Heart right ventricle (tissue), 16 donors: ENCODE data around the gene SH3TC2. TPM values are rescaled to one million over a fixed set of nuclear protein-coding genes. Genes with fewer than 3 reads are reported as not detected.

ENCODE experiments used
- ATAC-seq, 8 donors: fragments of 200-7000 bp; cut with Tn5 transposase; one replicate each; pipeline ENCODE4 v1.9.1; 2020; ENCODE audit warnings: mild to moderate bottlenecking in 8 of 8, moderate library complexity in 8 of 8, moderate number of reproducible peaks in 1 of 8
- DNase-seq, 2 donors: peaks; one replicate each; pipeline ENCODE4 v3.0.0-alpha.2; 2020
- H3K27ac ChIP-seq, 10 donors: fragments of 200-600 bp; sonication (generic) in 2 of 10; one replicate each; pipeline versions ENCODE4 v1.5.0 to v1.8.0; 2020 to 2022; ENCODE audit warnings: mild to moderate bottlenecking in 3 of 10
- H3K27me3 ChIP-seq, 7 donors: fragments of 200-600 bp; one replicate each; pipeline ENCODE4 v1.8.0; 2021 to 2022; ENCODE audit warnings: mild to moderate bottlenecking in 2 of 7
- H3K36me3 ChIP-seq, 9 donors: fragments of 200-600 bp; sonication (generic) in 1 of 9; one replicate each; pipeline versions ENCODE4 v1.5.0 to v1.8.0; 2020 to 2022; ENCODE audit warnings: mild to moderate bottlenecking in 2 of 9
- H3K4me1 ChIP-seq, 9 donors: fragments of 200-600 bp; sonication (generic) in 1 of 9; one replicate each; pipeline versions ENCODE4 v1.5.0 to v1.8.0; 2020 to 2022; ENCODE audit warnings: mild to moderate bottlenecking in 4 of 9
- H3K4me3 ChIP-seq, 10 donors: fragments of 200-600 bp; sonication (generic) in 2 of 10; one replicate each; pipeline versions ENCODE4 v1.5.0 to v1.8.0; 2020 to 2022; ENCODE audit warnings: mild to moderate bottlenecking in 7 of 10, moderate library complexity in 2 of 10
- H3K9me3 ChIP-seq, 11 donors: fragments of 200-600 bp in 10 of 11; sonication (generic) in 2 of 11; one replicate each; pipeline versions ENCODE4 v1.5.0 to v1.8.0; 2013 to 2022; ENCODE audit warnings: mild to moderate bottlenecking in 2 of 11, control low read depth in 1 of 11, moderate library complexity in 1 of 11
- CTCF ChIP-seq, 9 donors: fragments of 200-600 bp; sonication (generic) in 2 of 9; IDR thresholded peaks; one replicate each; pipeline versions ENCODE4 v1.5.0 to v1.8.0; 2021 to 2022; ENCODE audit warnings: antibody characterized with exemption in 9 of 9, mild to moderate bottlenecking in 5 of 9, moderate library complexity in 1 of 9
- WGBS, 2 donors: extraction: QIAGEN DNeasy Blood & Tissue Kit; methylation state at CpG; one replicate each; pipeline ENCODE4 v1.1.7; 2013; ENCODE audit warnings: inconsistent platforms in 1 of 2; 5-methylcytosine and 5-hydroxymethylcytosine counted together
- intact Hi-C, 10 donors: fragments of 100-400 bp; cut with DNase I; formaldehyde crosslinking; loops; one replicate each; pipeline versions ENCODE4 v1.11.1 to v1.14.2; 2022
- polyA plus RNA-seq, 2 donors: library from polyadenylated mRNA; stranded (reverse); fragments of 200-250 nt; gene quantifications; one replicate each; pipeline ENCODE4 v1.2.3, GENCODE V29; 2013
- total RNA-seq, 10 donors: library from RNA; stranded (reverse); fragmentation: NEBNext Ultra II Directional in 3 of 10; extraction: Animal tissue kit (Norgen Biotek cat#: 25700) in 3 of 10; gene quantifications; one replicate each; pipeline versions ENCODE4 v1.2.1 to v1.2.4, GENCODE V29; 2021 to 2023
- donor health status: Arrhythmogenic right ventricular cardiomyopathy.
- donor health status: ischemic (EF 13 %, LVEDD 7.1; RV severe dilation, severe dysfunction).
- donor health status: healthy with polysubstance abuse.
- donor health status: DM: no; HTN: yes; CAD: no.
- donor health status: DM: no; HTN: no; CAD: no.
- donor health status: ischemic (EF 25% LVEDD 6.9; RV normal size, moderate dysfunction).
- donor health status: ischemic (EF 25% LVEDD 5.7; RV mildly dilated, moderate dysfunction).
- donor health status: healthy.
- donor health status: DM: yes; HTN: yes; CAD: no.
- donor health status: Ischemic cardiomyopathy.
- donor health status: ischemic (EF 35%, LVEDD 5.7; RV mildly dilated, moderate dysfunction).
- donor health status: nonischemic (EF 11% LVEDD 7.7; RV severe dilation, severe dysfunction).
- donor health status: DM: yes; HTN: yes; CAD: no.
- donor health status: PGD.
- donor health status: ischemic (EF 29% LVEDD 5.4; RV normal size, mild dysfunction).
- donor health status: nonischemic (EF 23%, LVEDD 6.1; RV moderate dilation, normal function).

Gene SH3TC2
- total and polyA plus RNA-seq, 12 donors: 0.91 to 13.1 (median 6.9) TPM

GRCh38 chr5:149047462-149047861 is 15.4 kb downstream of the SH3TC2 start:
- intact Hi-C loops: no loop called here
- no peaks in the 10 kb centered on the region for H3K27me3 ChIP-seq
- peaks cover 0 to 18% (median 0%) of the 10 kb centered on the region in 9 donors for H3K36me3 ChIP-seq
- no peak overlapping the region for H3K4me3 ChIP-seq
- DNase-seq: no peak
- TF ChIP-seq CTCF (IDR thresholded peaks at IDR 0.05): no peak
- no peaks in the 10 kb centered on the region for H3K9me3 ChIP-seq
- H3K27ac ChIP-seq: no peak overlapping the region
- H3K4me1 ChIP-seq: peaks cover 0 to 8% (median 0%) of the 10 kb centered on the region in 9 donors
- 92 to 94% methylated on average over 3 of the region's 3 CpGs for WGBS, 2 donors
- ATAC-seq: no peak

- no peaks in the 10 kb centered on the region for H3K27me3 ChIP-seq
- TF ChIP-seq CTCF (IDR thresholded peaks at IDR 0.05): no peak
- ATAC-seq: no peak
- peaks cover 0 to 13% (median 4%) of the 10 kb centered on the region in 9 donors for H3K4me1 ChIP-seq
- WGBS, 2 donors: 66 to 69% methylated on average over 2 of the region's 2 CpGs
- DNase-seq: no peak
- peaks cover 0 to 25% (median 0%) of the 10 kb centered on the region in 9 donors for H3K36me3 ChIP-seq
- H3K9me3 ChIP-seq: no peaks in the 10 kb centered on the region
- intact Hi-C loops: no loop called here
- H3K4me3 ChIP-seq: no peak overlapping the region
- no peak overlapping the region for H3K27ac ChIP-seq
Observed at GRCh38 chr5:149046196-149046829, 16.5 kb downstream of the SH3TC2 start.

GRCh38 chr5:149045089-149045460 is 17.8 kb downstream of the SH3TC2 start:
- no peaks in the 10 kb centered on the region for H3K9me3 ChIP-seq
- no peak for TF ChIP-seq CTCF (IDR thresholded peaks at IDR 0.05)
- H3K4me3 ChIP-seq: no peak overlapping the region
- H3K27ac ChIP-seq: no peak overlapping the region
- H3K4me1 ChIP-seq: peaks cover 0 to 22% (median 14%) of the 10 kb centered on the region in 9 donors
- no peak for DNase-seq
- H3K36me3 ChIP-seq: peaks cover 0 to 25% (median 0%) of the 10 kb centered on the region in 9 donors
- no peak for ATAC-seq
- no peaks in the 10 kb centered on the region for H3K27me3 ChIP-seq
- intact Hi-C loops: no loop called here

GRCh38 chr5:149044453-149045088 is 18.3 kb downstream of the SH3TC2 start:
- no peak for ATAC-seq
- intact Hi-C loops: loop anchor here in 1 of 10 donors (5.0 kb wide), 1 partner anchor 68 kb away; no protein-coding TSS in a partner anchor
- WGBS, 2 donors: 86 to 89% methylated on average over 4 of the region's 4 CpGs
- H3K4me1 ChIP-seq: peaks cover 0 to 27% (median 19%) of the 10 kb centered on the region in 9 donors
- no peak overlapping the region for H3K27ac ChIP-seq
- peaks cover 0 to 25% (median 0%) of the 10 kb centered on the region in 9 donors for H3K36me3 ChIP-seq
- H3K4me3 ChIP-seq: no peak overlapping the region
- no peaks in the 10 kb centered on the region for H3K9me3 ChIP-seq
- no peak for TF ChIP-seq CTCF (IDR thresholded peaks at IDR 0.05)
- no peaks in the 10 kb centered on the region for H3K27me3 ChIP-seq
- no peak for DNase-seq
